WTC11 (cell line): Measurements from ENCODE around the gene SLC19A3.

Experiments used
- CREB1 ChIP-seq: sonication (generic); formaldehyde crosslinking; IDR thresholded peaks from 2 replicates; pipeline ENCODE4 v1.8.0; 2023; ENCODE audit warnings: mild to moderate bottlenecking, missing genetic modification reagents
- ELF4 ChIP-seq: sonication (generic); formaldehyde crosslinking; IDR thresholded peaks from 2 replicates; pipeline ENCODE4 v1.8.1; 2022; ENCODE audit warnings: low read depth, mild to moderate bottlenecking, moderate library complexity, missing genetic modification reagents
- ESRRA ChIP-seq: sonication (generic); formaldehyde crosslinking; IDR thresholded peaks from 2 replicates; pipeline ENCODE4 v1.8.1; 2022; ENCODE audit warnings: mild to moderate bottlenecking, missing genetic modification reagents, borderline replicate concordance
- FOXP1 ChIP-seq: sonication (generic); formaldehyde crosslinking; IDR thresholded peaks from 2 replicates; pipeline ENCODE4 v1.8.0; 2022; ENCODE audit warnings: missing genetic modification reagents, mild to moderate bottlenecking, moderate library complexity, borderline replicate concordance
- NR2C2 ChIP-seq: sonication (generic); formaldehyde crosslinking; IDR thresholded peaks from 2 replicates; pipeline ENCODE4 v1.8.0; 2022; ENCODE audit warnings: mild to moderate bottlenecking, missing genetic modification reagents
- TCF7 ChIP-seq: sonication (generic); formaldehyde crosslinking; IDR thresholded peaks from 2 replicates; pipeline ENCODE4 v1.8.0; 2022; ENCODE audit warnings: mild to moderate bottlenecking, low read depth, missing genetic modification reagents, moderate library complexity
- ZNF416 ChIP-seq: fragments of 250-450 bp; sonication (Bioruptor Pico); IDR thresholded peaks from 2 replicates; pipeline ENCODE4 v1.9.0; 2021; ENCODE audit warnings: mild to moderate bottlenecking, inconsistent platforms
- TF ChIP-seq, protein P1 (sequence below): fragments of 200-600 bp; IDR thresholded peaks from 2 replicates; pipeline ENCODE4 v1.8.0; 2022; ENCODE audit warnings: antibody characterized with exemption

DNA sequence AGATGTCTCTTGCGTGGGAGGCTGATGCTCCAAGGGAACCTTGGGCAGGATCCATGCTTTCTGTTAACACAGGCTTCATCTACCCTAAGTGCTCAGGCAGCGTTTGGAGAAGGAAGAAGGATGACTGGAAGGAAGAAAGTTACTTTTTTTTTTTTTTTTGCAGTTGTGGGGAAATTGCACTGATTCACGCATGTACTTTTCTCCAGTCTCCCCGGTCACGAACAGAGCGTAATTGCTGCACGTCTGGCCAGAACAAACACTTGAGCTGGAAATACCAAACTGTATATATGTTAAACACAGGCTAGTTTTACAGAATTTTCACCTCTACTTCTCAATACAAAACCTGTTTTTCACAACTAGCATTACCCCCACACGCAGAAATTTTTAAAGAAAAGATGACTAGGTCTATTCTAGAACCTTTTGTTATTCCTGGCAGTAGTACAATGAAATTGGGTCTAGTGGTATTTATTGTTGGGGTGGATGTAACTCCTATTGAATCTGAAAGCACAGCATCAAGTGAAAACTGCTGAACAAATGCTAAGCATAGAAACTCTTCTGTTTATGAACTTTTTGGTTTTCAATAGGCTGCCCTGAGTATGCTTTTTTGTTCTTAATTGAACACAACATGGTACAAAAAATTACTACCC is 60.5 kb downstream of the SLC19A3 start:
- TF ChIP-seq NR2C2 (CRISPR knock-in tag), result no peak
- no peak for TF ChIP-seq ESRRA (CRISPR knock-in tag)
- no peak for TF ChIP-seq TCF7 (CRISPR knock-in tag)
- TF ChIP-seq, protein P1, sequence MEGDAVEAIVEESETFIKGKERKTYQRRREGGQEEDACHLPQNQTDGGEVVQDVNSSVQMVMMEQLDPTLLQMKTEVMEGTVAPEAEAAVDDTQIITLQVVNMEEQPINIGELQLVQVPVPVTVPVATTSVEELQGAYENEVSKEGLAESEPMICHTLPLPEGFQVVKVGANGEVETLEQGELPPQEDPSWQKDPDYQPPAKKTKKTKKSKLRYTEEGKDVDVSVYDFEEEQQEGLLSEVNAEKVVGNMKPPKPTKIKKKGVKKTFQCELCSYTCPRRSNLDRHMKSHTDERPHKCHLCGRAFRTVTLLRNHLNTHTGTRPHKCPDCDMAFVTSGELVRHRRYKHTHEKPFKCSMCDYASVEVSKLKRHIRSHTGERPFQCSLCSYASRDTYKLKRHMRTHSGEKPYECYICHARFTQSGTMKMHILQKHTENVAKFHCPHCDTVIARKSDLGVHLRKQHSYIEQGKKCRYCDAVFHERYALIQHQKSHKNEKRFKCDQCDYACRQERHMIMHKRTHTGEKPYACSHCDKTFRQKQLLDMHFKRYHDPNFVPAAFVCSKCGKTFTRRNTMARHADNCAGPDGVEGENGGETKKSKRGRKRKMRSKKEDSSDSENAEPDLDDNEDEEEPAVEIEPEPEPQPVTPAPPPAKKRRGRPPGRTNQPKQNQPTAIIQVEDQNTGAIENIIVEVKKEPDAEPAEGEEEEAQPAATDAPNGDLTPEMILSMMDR, result no peak
- no peak for TF ChIP-seq CREB1
- TF ChIP-seq FOXP1, result no peak
- no peak for TF ChIP-seq ELF4 (CRISPR knock-in tag)
- no peak for TF ChIP-seq ZNF416 (CRISPR knock-in tag)
